Measurements from ENCODE around the gene PIP5K1C.

Gene PIP5K1C

GRCh38 chr19:3670796-3671679 lies 29.2 kb downstream of the PIP5K1C start:
- no peak for TF ChIP-seq CTCF (IDR thresholded peaks at IDR 0.05; ENCODE audit: low read depth, low read length)
- no peak overlapping the region for H3K4me3 ChIP-seq (ENCODE audit: low read depth, low read length)
- in situ Hi-C loops (cut with HindIII; ENCODE audit: low sequenced_read_pairs): no loop called here
- DNase-seq (ENCODE audit: low read depth, low spot score): peak; percentile 63

- TF ChIP-seq CTCF (IDR thresholded peaks at IDR 0.05; ENCODE audit: low read depth, low read length): no peak
- in situ Hi-C loops (cut with HindIII; ENCODE audit: low sequenced_read_pairs): no loop called here
- peak; percentile 80 for DNase-seq (ENCODE audit: low read depth, low spot score)
- H3K4me3 ChIP-seq (ENCODE audit: low read depth, low read length): no peak overlapping the region
Measured at GRCh38 chr19:3669947-3670795, 30.1 kb downstream of the PIP5K1C start.

- no peak for DNase-seq (ENCODE audit: low read depth, low spot score)
- TF ChIP-seq CTCF (IDR thresholded peaks at IDR 0.05; ENCODE audit: low read depth, low read length): no peak
- no peak overlapping the region for H3K4me3 ChIP-seq (ENCODE audit: low read depth, low read length)
- in situ Hi-C loops (cut with HindIII; ENCODE audit: low sequenced_read_pairs): no loop called here
Measured at GRCh38 chr19:3669082-3669946, 31.0 kb downstream of the PIP5K1C start.

- TF ChIP-seq CTCF (IDR thresholded peaks at IDR 0.05; ENCODE audit: low read depth, low read length): no peak
- no peak for DNase-seq (ENCODE audit: low read depth, low spot score)
- in situ Hi-C loops (cut with HindIII; ENCODE audit: low sequenced_read_pairs): no loop called here
- H3K4me3 ChIP-seq (ENCODE audit: low read depth, low read length): no peak overlapping the region
Measured at GRCh38 chr19:3668331-3669081, 31.8 kb downstream of the PIP5K1C start.

GRCh38 chr19:3667766-3668165 lies 32.5 kb downstream of the PIP5K1C start:
- DNase-seq (ENCODE audit: low read depth, low spot score): no peak
- no peak for TF ChIP-seq CTCF (IDR thresholded peaks at IDR 0.05; ENCODE audit: low read depth, low read length)
- no peak overlapping the region for H3K4me3 ChIP-seq (ENCODE audit: low read depth, low read length)
- in situ Hi-C loops (cut with HindIII; ENCODE audit: low sequenced_read_pairs): no loop called here
